Endothelial cell of umbilical vein (primary cell): Measurements from ENCODE around the gene HEPHL1. TPM values are rescaled to one million over a fixed set of nuclear protein-coding genes. Genes with fewer than 3 reads are reported as not detected.

Experiments used
- BruUV-seq: library from RNA; stranded (reverse); fragments of 400-500 nt; replicated peaks from 2 replicates; lab custom pipeline; 2021; lab: Mats Ljungman, UMichigan
- CTCF ChIA-PET: fragments of 300-600, 350-600 bp; sonication (Branson Sonifier 250); formaldehyde crosslinking; loops from one replicate; lab custom pipeline; 2021; ENCODE audit warnings: antibody characterized with exemption, inconsistent platforms; lab: Charles Lee
- POLR2A ChIA-PET: fragments of 300-600, 350-600 bp; sonication (Branson Sonifier 250); formaldehyde crosslinking; loops from one replicate; lab custom pipeline; 2021; ENCODE audit warnings: antibody characterized with exemption, inconsistent platforms; lab: Charles Lee
- DNase-seq: peaks from one replicate; pipeline ENCODE4 v3.0.0-alpha.2; 2011; ENCODE audit warnings: low read depth, low spot score
- FAIRE-seq: peaks from 2 replicates; lab custom pipeline; 2011; peaks lifted over from hg19 to GRCh38; lab: Jason Lieb, UNC
- H2AFZ ChIP-seq: 2 replicates; pipeline ENCODE4 v1.6.0; 2012; ENCODE audit warnings: low read depth, low read length, control low read depth, inconsistent platforms
- H3K27ac ChIP-seq: 2 replicates; pipeline ENCODE4 v1.5.1; 2011; ENCODE audit warnings: low read depth, mild to moderate bottlenecking, control low read depth, low read length, moderate library complexity; ENCODE audit not compliant: insufficient read depth
- H3K27me3 ChIP-seq, 2 experiments: 2 replicates each; pipeline versions ENCODE4 v1.6.0 to v1.6.1; 2011; ENCODE audit warnings: low read length in 2 of 2, mixed read lengths in 1 of 2; ENCODE audit not compliant: control insufficient read depth in 2 of 2, insufficient read depth in 2 of 2
- H3K36me3 ChIP-seq, 2 experiments: 2 replicates in 1 of 2; 3 replicates in 1 of 2; pipeline ENCODE4 v1.5.1; 2011; ENCODE audit warnings: low read length in 2 of 2, mild to moderate bottlenecking in 1 of 2, moderate library complexity in 1 of 2; ENCODE audit not compliant: control insufficient read depth in 2 of 2, insufficient read depth in 2 of 2; ENCODE audit errors: extremely low read depth in 1 of 2
- H3K4me1 ChIP-seq: 3 replicates; pipeline ENCODE4 v1.5.1; 2011; ENCODE audit warnings: mild to moderate bottlenecking, low read length; ENCODE audit not compliant: control insufficient read depth, insufficient read depth; ENCODE audit errors: extremely low read depth
- H3K4me2 ChIP-seq: 2 replicates; pipeline ENCODE4 v1.6.1; 2011; ENCODE audit warnings: low read length, control low read depth, mixed read lengths; ENCODE audit not compliant: insufficient read depth
- H3K4me3 ChIP-seq, 3 experiments: fragments of 200-600 bp in 1 of 3; sonication (generic), shearing (Covaris generic) in 1 of 3; replicated peaks in 1 of 3; 2 replicates each; pipeline ENCODE4 v1.5.1; 2011 to 2016; ENCODE audit warnings: control low read depth in 3 of 3, low read length in 3 of 3, mild to moderate bottlenecking in 2 of 3, inconsistent platforms in 1 of 3, low read depth in 1 of 3, moderate library complexity in 1 of 3; ENCODE audit not compliant: insufficient read depth in 1 of 3
- H3K79me2 ChIP-seq: 2 replicates; pipeline ENCODE4 v1.6.0; 2012; ENCODE audit warnings: low read length, inconsistent platforms; ENCODE audit not compliant: control insufficient read depth, insufficient read depth
- H3K9ac ChIP-seq: replicated peaks from 2 replicates; pipeline ENCODE3; 2011; ENCODE audit warnings: low read length, control low read depth; ENCODE audit not compliant: insufficient read depth; ENCODE audit errors: extremely low read depth
- H3K9me1 ChIP-seq: replicated peaks from 3 replicates; pipeline ENCODE4 v1.6.0; 2011; ENCODE audit warnings: mild to moderate bottlenecking, low read length; ENCODE audit not compliant: control insufficient read depth, insufficient read depth; ENCODE audit errors: extremely low read depth
- H3K9me3 ChIP-seq: replicated peaks from 2 replicates; pipeline ENCODE4 v1.5.1; 2012; ENCODE audit warnings: low read length, inconsistent platforms; ENCODE audit not compliant: control insufficient read depth, insufficient read depth
- H4K20me1 ChIP-seq: replicated peaks from 2 replicates; pipeline ENCODE3; 2011; ENCODE audit warnings: mild to moderate bottlenecking, low read length; ENCODE audit not compliant: control insufficient read depth, insufficient read depth; ENCODE audit errors: extremely low read depth
- EZH2 ChIP-seq: IDR thresholded peaks from 2 replicates; pipeline ENCODE4 v1.6.1; 2012; ENCODE audit warnings: borderline replicate concordance, low read depth, mild to moderate bottlenecking, moderate library complexity, low read length, inconsistent platforms; ENCODE audit not compliant: severe bottlenecking
- FOS ChIP-seq: IDR thresholded peaks from 2 replicates; pipeline ENCODE4 v1.6.1; 2011; ENCODE audit warnings: mild to moderate bottlenecking, low read length, moderate library complexity, borderline replicate concordance; ENCODE audit not compliant: insufficient read depth
- GATA2 ChIP-seq: IDR thresholded peaks from 2 replicates; pipeline ENCODE4 v1.7.0; 2011; ENCODE audit warnings: low read depth, mild to moderate bottlenecking, moderate library complexity, mixed read lengths, low read length; ENCODE audit not compliant: insufficient read length, insufficient read depth
- JUN ChIP-seq: IDR thresholded peaks from 2 replicates; pipeline ENCODE4 v1.6.1; 2011; ENCODE audit warnings: borderline replicate concordance, low read depth; ENCODE audit not compliant: insufficient read length, insufficient read depth
- MYC ChIP-seq: IDR thresholded peaks from one replicate; pipeline ENCODE4 v1.6.1; 2011; ENCODE audit warnings: mild to moderate bottlenecking, low read depth, low read length
- POLR2A ChIP-seq: IDR thresholded peaks from 2 replicates; pipeline ENCODE4 v1.6.1; 2012; ENCODE audit warnings: low read depth, mild to moderate bottlenecking, control low read depth, low read length
- POLR2AphosphoS5 ChIP-seq: IDR thresholded peaks from 2 replicates; pipeline ENCODE4 v1.6.1; 2012; ENCODE audit warnings: low read depth, mild to moderate bottlenecking, control low read depth, low read length, moderate library complexity; ENCODE audit not compliant: insufficient read depth
- dilution Hi-C: fragments of 300-500 bp; cut with MboI; formaldehyde crosslinking; loops from one replicate; pipeline ENCODE4 v1.15.0; 2019; ENCODE audit warnings: low sequenced_read_pairs; ENCODE audit not compliant: extremely low pct_ligation_motif_present
- intact Hi-C: fragments of 100-400 bp; cut with micrococcal nuclease; formaldehyde crosslinking; loops from one replicate; pipeline ENCODE4 v1.10.0; 2022
- polyA plus RNA-seq, 4 experiments: library from polyadenylated mRNA; depleted of rRNA in 3 of 4; stranded (reverse) in 3 of 4; unstranded in 1 of 4; fragments of >200 nt; gene quantifications; 2 replicates each; pipeline versions ENCODE4 v1.2.1 to v1.2.3, GENCODE V29; 2011 to 2012; ENCODE audit warnings: missing spikeins in 1 of 4
- total RNA-seq: library from RNA; stranded (reverse); gene quantifications from 2 replicates; pipeline ENCODE4 v1.2.3, GENCODE V29; 2021
- TF ChIP-seq, protein P1 (sequence below): IDR thresholded peaks from 2 replicates; pipeline ENCODE4 v1.6.1; 2011; ENCODE audit not compliant: insufficient read depth, insufficient read length
- TF ChIP-seq, protein P2 (sequence below), 2 donors: IDR thresholded peaks; 1 replicate in 1 of 2; 2 replicates in 1 of 2; pipeline ENCODE4 v1.5.1; 2011; ENCODE audit warnings: low read length in 2 of 2, mild to moderate bottlenecking in 2 of 2, moderate library complexity in 2 of 2, control low read depth in 1 of 2, inconsistent platforms in 1 of 2, low read depth in 1 of 2; ENCODE audit not compliant: insufficient read depth in 1 of 2; ENCODE audit errors: extremely low read depth in 1 of 2

HEPHL1 gene
- total and polyA plus RNA-seq, 2 donors (not counting 3 experiments of a cell fraction or from before 2014, with no cell fraction given) = not detected

DNA sequence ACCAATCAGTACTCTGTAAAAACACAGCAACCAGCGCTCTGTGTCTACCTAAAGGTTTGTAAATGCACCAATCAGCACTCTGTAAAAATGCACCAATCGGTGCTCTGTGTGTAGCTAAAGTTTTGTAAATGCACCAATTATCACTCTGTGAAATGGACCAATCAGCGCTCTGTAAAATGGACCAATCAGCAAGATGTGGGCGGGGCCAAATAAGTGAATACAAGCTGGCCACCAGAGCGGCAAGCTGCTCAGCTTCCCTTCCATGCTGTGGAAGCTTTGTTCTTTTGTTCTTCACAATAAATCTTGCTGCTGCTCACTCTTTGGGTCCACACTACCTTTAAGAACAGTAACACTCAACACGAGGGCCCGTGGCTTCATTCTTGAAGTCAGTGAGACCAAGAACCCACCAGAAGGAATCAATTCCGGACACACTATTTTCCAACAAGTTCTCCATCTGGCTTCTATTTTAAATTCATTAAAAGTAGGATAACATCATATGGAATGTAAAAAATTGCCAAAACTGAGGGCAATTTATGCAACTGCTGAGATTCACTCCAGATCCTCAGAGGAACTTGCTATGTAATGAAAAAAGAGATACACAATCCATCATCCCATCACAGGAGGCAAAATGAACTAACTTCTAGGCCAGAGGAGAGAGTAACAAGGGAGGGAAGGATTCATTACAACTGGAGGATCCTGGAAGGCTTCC lies 104.4 kb downstream of the HEPHL1 start:
- Histone ChIP-seq H3K27me3 (no peaks in the 10 kb centered on the region), H3K9ac (no peak overlapping the region), H3K79me2 (peaks cover 17% of the 10 kb centered on the region), H3K4me2 (no peak overlapping the region), H3K9me3 (no peaks in the 10 kb centered on the region), H3K27ac (no peak overlapping the region), H3K36me3 (no peaks in the 10 kb centered on the region), H3K9me1 (no peaks in the 10 kb centered on the region), H4K20me1 (no peaks in the 10 kb centered on the region), H2AFZ (no peak overlapping the region), H3K4me3 (no peak overlapping the region), H3K4me1 (peaks cover 20% of the 10 kb centered on the region)
- no TSS peak for BruUV-seq
- FAIRE-seq (no peak), DNase-seq (no peak)
- POLR2A ChIA-PET = no interaction called here
- dilution Hi-C loops = no loop called here
- no peak for TF ChIP-seq POLR2AphosphoS5
- no peak for TF ChIP-seq POLR2A
- TF ChIP-seq, protein P1, sequence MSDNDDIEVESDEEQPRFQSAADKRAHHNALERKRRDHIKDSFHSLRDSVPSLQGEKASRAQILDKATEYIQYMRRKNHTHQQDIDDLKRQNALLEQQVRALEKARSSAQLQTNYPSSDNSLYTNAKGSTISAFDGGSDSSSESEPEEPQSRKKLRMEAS = no peak
- no peak for TF ChIP-seq JUN
- TF ChIP-seq FOS = no peak
- TF ChIP-seq, protein P2, sequence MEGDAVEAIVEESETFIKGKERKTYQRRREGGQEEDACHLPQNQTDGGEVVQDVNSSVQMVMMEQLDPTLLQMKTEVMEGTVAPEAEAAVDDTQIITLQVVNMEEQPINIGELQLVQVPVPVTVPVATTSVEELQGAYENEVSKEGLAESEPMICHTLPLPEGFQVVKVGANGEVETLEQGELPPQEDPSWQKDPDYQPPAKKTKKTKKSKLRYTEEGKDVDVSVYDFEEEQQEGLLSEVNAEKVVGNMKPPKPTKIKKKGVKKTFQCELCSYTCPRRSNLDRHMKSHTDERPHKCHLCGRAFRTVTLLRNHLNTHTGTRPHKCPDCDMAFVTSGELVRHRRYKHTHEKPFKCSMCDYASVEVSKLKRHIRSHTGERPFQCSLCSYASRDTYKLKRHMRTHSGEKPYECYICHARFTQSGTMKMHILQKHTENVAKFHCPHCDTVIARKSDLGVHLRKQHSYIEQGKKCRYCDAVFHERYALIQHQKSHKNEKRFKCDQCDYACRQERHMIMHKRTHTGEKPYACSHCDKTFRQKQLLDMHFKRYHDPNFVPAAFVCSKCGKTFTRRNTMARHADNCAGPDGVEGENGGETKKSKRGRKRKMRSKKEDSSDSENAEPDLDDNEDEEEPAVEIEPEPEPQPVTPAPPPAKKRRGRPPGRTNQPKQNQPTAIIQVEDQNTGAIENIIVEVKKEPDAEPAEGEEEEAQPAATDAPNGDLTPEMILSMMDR (IDR thresholded peaks at IDR 0.05; ENCODE audit: extremely low read depth in 1 of 2, insufficient read depth in 1 of 2, low read depth in 1 of 2, low read length in 2 of 2) = no peak
- TF ChIP-seq GATA2 = no peak
- TF ChIP-seq MYC = no peak
- no peak for TF ChIP-seq EZH2
- CTCF ChIA-PET = no interaction called here
- intact Hi-C loops = no loop called here
